Nucleus accumbens (tissue), 56 donors: Measurements from ENCODE around the gene ZNF175.

Source experiments
- DNase-seq, 56 donors: peaks; one replicate each; lab custom pipeline; 2025; lab: John Stamatoyannopoulos, UW

ZNF175 gene

GRCh38 chr19:51621178-51621577 is 50.1 kb downstream of the ZNF175 start:
- DNase-seq, result no peak

DNA sequence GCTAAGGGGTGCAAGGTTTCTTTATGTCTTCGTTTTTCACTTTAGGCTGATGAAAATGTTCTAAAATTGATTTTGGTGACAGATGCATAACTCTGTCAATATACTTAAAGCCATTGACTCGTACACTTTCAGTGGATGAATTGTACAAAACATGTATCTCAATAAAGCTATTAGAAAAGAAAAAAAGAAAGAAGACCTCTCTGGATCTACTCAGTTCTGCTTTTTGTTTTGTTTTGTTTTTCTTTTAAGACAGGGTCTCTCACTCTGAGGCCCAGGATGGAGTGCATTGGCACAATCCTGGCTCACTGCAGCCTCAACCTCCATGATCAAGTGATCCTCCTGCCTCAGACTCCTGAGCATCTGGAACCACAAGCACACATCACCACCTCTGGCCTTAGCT is 55.6 kb downstream of the ZNF175 start:
- no peak for DNase-seq

DNA sequence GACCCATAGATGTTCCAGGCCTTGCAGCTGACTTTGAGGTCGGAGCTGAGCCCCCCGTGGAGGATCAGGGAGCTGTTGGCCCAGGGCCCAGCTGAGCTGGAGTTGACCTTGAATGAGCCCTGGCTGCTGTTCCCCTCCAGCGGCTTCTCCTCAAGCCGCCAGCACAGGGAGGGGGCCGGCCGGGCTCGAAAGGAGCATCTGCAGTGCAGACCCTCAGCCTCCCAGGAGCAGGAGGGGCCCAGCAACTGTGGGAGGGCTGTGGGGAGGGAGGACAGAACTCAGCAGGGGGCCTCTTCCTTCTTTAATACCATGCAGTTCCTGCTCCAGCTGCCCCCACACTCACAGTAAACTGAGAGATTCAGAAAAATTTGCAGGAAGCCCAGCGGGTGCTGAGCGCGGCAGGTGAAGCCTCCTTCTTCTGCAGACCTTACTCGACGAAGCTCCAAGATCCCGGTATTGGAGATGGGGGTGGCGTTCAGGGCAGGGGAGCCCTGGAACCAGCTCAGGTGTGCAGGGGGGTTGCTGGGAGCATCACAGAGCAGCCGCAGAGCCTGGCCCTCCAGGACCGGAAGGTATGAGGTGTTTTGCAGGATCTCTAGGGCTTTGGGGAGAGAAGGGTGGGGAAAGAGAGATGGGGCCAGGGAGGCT is 56.5 kb downstream of the ZNF175 start:
- no peak for DNase-seq

DNA sequence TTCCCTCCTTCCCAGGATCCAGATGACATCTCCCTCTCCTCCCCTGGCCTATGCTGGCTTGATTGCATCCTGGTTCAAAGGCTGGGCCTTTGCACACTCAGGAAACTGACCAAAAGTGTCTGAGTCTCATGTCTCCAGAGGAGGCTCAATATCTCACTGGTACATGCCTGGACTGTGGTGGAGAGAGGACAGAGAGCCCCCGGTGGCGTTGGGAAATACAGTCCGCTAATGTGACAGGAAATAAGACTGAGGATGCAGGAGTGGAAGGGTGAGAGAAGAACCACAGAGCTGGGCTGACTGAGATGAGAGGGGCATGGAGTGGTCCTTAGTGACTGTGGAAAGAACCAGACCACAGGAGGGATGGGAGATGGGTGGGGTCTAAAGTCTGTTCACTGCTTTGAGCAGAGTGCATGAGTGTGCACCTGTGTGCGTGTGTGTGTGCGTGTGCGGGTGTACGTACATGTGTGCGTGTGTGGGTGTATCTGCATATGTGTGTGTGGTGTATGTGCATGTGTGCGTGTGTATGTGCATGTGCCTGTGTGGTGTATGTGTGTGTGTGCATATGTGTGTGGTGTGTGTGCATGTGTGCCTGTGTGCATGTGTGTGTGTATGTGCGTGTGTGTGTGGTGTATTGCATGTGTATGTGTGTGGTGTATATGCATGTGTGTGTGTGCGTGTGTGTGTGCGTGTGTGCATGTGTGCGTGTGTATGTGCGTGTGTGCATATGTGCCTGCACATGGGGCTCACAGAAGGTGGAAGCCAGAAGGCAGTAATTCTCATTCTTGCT is 57.3 kb downstream of the ZNF175 start:
- no peak for DNase-seq

DNA sequence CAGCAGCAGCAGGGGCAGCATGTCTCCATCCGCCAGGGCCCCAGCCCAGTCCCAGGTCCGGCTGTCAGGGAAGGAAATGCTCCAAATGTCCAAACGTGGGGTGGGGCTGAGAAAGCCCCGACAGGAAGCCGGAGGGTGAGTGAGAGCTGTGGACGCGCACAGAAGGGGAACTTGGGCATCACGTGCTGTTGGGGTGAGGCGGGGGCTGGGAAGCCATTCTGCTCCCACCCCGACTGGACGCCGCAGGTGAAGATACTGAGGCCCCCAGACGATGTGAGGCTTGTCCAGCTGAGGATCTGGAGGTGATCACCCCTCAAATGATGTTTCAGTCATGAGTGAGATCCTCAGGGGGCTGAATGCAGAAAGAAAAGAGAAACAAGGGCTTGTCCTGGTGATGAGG is 59.2 kb downstream of the ZNF175 start, which contains the start of gene SIGLEC5:
Gene SIGLEC5 (minus strand): TSS at position 87 of the 400 bp plus-strand sequence. CDS start 66 bp downstream, at position 21.
- peak in 1 of 56 donors; percentile 6 for DNase-seq

DNA sequence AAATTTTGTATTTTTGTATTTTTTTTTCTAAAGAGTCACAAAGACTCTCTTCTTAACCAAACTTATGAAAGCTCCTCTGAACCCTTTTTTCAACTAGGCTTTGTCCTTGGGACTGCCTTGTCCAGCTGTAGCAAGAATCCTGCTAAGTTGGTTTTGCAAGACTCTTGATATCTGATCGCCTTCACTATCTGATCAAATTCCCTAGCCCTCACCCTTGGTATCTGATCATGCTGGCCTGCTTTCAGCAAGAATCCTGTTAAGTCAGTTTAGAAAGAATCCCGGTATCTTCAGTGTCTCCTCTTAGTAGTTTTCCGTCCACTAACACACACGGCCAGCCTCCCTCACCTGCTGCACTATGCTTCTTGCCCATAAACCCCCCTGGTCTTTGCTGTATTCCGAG is 61.0 kb downstream of the ZNF175 start:
- DNase-seq, result no peak

DNA sequence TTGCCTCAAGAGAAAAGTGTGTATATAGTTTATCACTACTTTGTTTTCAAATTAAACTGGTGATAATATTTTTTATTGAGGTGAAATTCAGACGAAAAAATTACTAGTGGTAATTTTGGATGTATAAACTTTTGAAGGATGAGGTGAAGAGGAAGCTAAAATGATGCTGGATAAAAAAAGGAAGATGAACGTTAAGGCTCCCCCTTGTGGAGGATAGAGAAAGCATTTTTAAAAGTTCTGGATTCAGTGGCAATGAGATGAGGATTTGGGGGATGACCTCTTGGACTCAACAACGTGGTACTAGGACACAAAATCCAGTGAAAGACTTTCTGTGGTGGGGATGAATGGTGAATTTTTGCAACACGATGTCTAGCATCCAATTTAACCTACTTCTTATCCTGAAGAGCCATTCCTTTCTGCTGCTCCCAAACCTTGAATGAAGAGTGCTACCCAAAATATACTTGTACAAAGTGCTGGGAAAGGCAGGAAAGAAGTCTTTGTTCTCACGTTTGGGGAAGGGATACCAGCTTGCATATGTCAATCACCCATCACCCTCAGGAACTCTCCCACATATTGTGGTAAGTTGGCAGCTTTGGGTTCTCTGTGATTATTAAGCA is 66.4 kb downstream of the ZNF175 start:
- DNase-seq, result no peak

DNA sequence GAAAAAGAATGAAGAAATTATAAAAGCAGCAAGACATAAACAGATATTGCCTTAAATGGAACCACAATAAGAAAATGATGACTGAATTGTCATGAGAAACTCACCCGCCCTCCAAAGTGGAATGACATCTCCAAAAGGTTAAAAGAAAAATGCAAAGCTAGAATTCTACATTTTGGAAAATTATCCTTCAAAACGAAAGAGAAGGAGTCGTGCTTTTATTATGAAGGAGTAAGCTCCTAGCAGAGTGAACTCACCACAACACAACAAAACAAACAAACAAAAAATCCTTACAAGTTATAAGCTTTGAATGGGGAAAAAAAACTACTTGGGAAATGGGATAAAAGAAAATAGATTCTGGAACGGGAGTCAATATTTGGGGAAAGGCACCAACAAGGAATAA is 68.8 kb downstream of the ZNF175 start:
- no peak for DNase-seq

GRCh38 chr19:51640386-51640785 is 69.3 kb downstream of the ZNF175 start:
- no peak for DNase-seq

GRCh38 chr19:51641648-51642047 is 70.6 kb downstream of the ZNF175 start:
- DNase-seq, result no peak
